HG02759 (cell line): ENCODE results near the gene PHKB.
A peak's percentile ranks its signal among the peaks of the same experiment; 100 is the strongest.
"Not testable (repeated sequence)": the region's sequence is repeated elsewhere in the genome, so short reads cannot be mapped to it uniquely, and the experiment has no call there.

Experiments used
- ATAC-seq: cut with Tn5 transposase; IDR thresholded peaks from one replicate; pipeline ENCODE4 v1.9.1; 2021; ENCODE audit warnings: mild to moderate bottlenecking, moderate library complexity; ENCODE audit not compliant: unreplicated experiment

Gene PHKB

DNA sequence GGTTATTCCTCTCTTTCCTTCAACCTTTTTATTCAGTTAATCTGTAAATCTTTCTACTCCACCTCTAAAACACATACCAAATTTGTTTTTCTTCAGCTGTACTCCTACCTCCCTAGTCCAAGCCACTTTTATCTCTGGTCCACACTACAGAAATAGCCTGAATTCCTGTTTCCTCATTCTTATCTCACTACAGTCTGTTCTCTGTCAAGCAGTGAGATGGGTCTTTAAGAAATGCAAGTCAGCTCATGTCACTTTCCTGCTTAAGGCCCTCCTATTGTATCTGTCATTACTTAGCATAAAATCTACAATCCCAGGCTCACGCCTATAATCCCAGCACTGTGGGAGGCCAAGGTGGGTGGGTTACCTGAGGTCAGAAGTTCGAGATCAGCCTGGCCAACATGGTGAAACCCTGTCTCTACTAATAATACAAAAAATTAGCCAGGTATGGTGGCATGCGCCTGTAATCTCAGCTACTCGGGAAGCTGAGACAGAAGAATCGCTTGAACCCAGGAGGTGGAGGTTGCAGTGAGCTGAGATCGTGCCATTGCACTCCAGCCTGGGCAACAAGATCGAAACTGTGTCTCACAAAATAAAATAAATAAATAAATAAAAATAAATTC is 7.0 kb downstream of the PHKB start:
- ATAC-seq = not testable (repeated sequence)

DNA sequence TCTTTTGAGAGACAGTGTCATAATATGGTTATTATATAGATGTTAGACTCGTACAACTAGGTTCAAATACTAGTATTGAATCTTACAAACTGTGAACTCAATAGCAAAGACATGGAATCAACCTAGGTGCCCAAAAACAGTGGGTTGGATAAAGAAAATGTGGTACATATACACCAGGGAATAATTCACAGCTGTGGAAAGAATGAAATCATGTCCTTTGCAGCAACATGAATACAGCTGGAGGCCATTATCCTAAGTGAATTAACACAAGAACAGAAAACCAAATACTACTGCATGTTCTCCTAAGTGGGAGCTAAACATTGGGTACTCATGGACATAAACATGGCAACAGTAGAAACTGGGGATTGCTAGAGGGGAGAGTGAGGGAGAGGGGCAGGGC is 8.1 kb downstream of the PHKB start:
- ATAC-seq = no peak

DNA sequence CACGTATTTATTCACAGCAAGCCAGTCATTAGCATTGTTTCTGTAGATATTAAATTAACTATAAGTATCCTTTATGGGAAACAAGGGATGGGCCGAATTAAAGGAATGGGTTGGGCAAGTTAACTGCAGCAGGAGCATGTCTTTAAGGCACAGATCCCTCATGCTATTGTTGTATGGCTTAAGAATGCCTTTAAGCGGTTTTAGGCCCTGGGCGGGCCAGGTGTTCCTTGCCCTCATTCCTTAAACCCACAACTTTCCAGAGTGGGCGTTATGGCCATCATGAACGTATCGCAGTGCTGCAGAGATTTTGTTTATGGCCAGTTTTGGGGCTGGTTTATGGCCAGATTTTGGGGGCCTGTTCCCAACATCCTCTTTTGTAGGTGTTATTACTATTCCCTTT is 9.1 kb downstream of the PHKB start:
- no peak for ATAC-seq

GRCh38 chr16:47470810-47471209 is 9.7 kb downstream of the PHKB start:
- no peak for ATAC-seq

DNA sequence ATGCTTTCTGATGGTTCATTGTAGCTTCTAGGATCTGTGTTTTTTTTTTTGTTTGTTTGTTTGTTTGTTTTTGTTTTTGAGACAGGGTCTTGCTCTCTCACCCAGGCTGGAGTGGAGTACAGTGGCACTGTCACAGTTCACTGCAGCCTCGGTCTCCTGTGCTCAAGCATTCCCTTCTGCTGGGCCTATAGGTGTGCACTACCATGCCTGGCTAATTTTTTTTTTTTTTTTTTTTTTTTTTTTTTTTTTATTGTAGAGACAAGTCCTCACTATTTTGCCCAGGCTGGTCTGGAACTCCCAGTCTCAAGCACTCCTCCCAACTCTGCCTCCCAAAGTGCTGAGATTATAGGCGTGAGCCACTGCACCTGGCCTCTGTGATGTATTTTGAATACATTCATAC is 11.9 kb downstream of the PHKB start:
- ATAC-seq = not testable (repeated sequence)

DNA sequence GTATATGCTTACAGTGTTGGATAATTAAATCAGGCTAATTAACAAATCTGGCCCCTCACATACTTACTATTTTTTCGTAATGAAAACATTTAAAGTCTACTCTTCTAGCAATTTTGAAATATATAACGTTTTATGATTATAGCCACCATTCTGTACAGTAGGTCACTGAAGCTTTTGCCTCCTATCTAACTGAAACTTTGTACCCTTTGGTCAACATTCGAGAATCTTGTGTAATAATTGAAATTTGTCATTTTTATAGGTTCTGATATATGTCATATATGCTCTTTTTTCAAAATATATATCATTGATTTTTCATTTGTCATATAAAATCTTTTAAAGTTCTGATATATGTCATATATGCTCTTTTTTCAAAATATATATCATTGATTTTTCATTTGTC is 12.7 kb downstream of the PHKB start:
- no peak for ATAC-seq

GRCh38 chr16:47475786-47476185 is 14.7 kb downstream of the PHKB start:
- no peak for ATAC-seq

DNA sequence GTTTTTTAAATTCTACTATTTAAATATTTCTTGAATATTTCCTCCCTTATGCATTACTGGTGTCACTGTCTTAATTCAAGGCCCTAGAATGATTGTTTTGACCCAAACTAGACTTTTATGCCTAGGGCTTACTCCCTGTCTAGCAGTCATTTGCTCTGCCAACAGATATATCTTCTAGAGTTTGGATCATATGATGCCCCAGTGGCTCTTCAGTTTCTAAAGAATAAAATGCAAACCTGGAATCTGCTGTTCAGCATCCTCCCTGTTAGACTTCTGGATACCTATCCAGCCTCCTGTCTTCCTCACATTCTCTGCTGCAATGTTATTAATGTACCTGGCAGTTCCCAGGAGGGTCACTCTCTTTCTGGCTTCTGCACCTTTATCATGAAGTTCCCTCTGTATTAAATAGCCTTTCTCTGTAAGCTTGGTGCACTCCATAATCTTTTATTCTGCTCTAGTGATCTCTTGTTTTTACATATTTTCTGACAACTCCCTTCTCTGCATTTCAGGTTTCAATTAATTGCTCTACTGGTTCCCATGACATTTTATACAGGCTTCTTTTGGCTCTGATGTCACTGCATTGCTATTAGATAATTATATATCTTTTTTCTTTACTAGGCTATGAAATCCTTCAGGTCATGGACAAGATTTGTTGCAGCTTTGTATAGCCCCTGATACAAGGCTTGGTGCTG is 15.7 kb downstream of the PHKB start:
- ATAC-seq = no peak

GRCh38 chr16:47477679-47478078 is 16.5 kb downstream of the PHKB start:
- no peak for ATAC-seq

DNA sequence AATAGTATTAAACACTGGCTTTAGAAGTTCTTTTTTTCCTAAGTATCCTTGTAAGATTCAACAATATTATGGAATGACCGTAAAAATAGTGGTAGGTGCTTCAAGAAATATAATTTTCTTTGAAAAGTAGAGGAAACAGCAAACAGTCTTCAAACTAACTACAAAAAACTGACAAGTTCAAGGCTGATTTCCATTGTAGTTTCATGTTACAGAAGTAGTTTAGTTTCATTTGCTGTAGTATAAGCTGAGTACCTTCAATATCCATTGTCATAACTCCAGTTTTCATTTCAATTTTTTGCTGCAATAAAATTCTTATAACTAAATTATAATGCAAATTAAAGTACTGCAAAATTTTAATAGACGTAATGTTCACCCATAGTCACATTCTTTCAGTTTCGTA is 19.3 kb downstream of the PHKB start:
- no peak for ATAC-seq

DNA sequence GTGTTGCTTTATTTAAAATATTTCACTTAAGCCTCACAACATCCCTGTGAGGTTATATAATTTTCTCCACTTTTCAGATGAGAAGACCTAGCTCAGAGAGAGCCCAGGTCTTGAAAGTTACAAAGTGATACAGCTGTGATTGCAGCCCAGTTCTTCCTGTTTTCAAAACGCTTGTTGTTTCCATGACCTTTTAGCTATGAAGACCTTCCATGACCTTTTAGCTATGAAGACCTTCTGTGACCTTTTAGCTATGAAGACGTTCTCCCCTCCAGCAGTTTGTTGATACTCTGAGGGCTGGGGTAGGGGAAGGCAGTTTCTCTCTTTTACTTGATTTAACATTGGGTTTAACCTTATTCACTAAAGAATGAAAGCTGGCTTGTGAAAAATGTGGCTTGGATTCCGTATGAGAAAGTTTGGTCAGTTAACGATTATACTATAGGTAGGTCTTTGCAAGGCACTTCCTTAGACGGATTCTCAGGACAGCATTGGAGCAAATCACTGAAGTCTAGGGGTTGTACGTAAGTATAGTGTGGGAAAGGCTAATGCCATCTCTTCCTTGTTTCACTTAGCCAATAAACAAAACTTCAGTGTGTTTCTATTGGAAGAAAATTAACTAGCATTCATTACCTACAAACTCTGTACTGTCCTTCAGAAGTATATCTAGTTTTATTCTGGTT is 20.7 kb downstream of the PHKB start:
- no peak for ATAC-seq

- ATAC-seq = no peak
Measured at GRCh38 chr16:47483616-47484015, 22.5 kb downstream of the PHKB start.

DNA sequence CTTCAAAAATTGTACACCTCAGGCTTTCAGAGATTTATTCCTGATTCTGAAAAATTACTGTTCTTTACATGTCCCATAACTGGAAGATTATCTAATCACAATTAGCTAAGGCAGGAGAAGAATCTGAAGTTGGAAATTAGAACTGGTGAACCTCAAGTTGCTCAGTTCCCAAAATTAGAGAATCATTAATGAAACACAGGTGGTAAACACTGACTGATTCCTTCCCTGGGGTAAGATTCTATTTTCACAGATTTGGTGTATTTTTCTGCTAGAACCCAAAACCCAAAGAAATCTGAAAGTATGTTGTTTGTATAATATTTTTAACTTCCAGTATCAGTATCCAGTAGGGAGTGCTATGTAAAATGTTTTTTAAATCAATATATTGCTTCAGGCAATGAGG is 25.7 kb downstream of the PHKB start:
- no peak for ATAC-seq

- no peak for ATAC-seq
Measured at GRCh38 chr16:47488051-47488450, 26.9 kb downstream of the PHKB start.

DNA sequence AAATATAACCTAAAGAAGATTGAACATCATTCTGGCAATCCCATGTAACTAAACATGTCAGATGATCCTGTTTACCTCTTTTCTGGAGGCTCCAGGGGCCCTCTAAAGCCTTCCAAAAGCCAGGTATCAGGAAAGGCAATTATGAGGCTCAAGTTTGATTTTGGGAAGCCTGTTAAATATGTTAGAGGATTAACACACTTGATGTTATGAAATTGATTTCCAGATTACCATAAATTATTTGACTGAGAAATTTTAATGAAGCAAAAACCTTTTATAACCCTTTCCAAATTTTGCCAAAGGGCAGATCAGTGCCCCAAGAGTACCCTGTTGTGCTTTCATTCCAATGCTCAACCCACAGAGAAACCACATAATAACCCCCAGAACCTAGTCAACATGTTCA is 29.3 kb downstream of the PHKB start:
- no peak for ATAC-seq

GRCh38 chr16:47492036-47492427 is 30.9 kb downstream of the PHKB start:
- no peak for ATAC-seq

DNA sequence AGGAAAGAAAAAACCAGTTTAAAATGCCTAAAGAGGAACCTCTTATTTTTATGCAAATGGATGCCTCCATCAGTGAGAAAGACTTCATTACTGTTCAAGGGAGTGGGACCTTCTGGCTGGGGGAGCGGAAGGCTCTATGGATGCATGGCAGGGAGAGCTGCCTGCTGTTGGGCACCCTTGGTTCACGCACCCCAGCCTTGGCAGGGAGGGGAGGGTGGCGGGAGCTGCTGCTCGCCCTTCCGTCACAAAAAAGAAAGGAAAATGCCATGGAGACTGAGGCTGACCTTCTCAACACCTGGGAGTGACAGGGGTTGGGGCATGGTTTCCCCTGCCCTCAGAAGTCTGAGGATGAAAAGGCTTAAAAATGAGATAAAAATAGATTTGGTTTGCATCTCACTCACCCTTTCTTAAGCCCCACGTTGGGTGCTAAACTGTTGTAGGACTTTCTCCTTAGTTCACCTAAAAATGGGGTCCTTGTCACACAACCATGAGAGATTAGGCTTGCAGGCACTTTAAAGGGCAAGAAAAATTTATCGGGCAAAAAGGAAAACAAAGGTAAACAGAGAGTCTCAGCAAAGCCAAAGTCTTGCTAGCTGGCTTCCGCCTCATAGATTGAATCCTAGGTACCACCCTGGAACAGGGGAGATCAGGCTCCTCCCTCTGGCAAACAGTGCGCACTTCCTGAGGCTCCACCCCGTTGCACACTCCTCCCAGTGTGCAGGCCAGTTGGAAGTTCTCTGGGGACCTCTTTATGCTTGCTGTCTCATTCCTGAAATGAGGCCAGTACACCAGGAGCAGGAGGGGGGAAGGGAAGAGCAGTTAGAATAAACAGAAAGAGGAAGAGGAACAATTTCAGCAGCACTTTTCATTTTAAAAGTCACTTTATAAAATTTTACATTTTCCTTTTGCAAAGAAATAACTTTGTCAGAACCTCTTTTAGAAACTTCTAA is 31.6 kb downstream of the PHKB start:
- ATAC-seq = peak; percentile 88

- peak; percentile 49 for ATAC-seq
Measured at GRCh38 chr16:47493381-47494337, 32.5 kb downstream of the PHKB start.

GRCh38 chr16:47499080-47499699 is 38.1 kb downstream of the PHKB start:
- no peak for ATAC-seq
